Measurements from ENCODE around the gene CDIPT. TPM values are rescaled to one million over a fixed set of nuclear protein-coding genes. Genes with fewer than 3 reads are reported as not detected.
A peak's percentile ranks its signal among the peaks of the same experiment; 100 is the strongest.

The CDIPT gene
- total and polyA plus RNA-seq, 2 of the 13 experiments (the other 11 are each of a cell fraction or from before 2014, with no cell fraction given) = 54.9 to 97.5 TPM

DNA sequence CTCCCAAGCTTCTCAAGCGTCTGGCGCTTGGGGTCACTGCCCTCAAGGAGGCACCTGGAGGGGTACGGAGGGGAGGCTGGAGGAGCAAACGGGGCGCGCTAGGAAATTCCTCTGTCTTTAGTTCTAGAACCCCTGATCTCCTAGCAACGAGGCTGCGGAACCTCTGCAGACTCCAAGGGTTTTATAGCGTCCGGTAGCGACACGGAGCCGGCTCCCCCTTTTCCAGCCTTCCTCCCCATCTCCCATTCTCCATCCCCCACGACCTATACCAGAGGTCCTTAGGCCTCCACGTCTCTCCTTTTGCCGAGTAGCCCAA is 601 bp upstream of the CDIPT start (continued):
- TF ChIP-seq, protein P1, sequence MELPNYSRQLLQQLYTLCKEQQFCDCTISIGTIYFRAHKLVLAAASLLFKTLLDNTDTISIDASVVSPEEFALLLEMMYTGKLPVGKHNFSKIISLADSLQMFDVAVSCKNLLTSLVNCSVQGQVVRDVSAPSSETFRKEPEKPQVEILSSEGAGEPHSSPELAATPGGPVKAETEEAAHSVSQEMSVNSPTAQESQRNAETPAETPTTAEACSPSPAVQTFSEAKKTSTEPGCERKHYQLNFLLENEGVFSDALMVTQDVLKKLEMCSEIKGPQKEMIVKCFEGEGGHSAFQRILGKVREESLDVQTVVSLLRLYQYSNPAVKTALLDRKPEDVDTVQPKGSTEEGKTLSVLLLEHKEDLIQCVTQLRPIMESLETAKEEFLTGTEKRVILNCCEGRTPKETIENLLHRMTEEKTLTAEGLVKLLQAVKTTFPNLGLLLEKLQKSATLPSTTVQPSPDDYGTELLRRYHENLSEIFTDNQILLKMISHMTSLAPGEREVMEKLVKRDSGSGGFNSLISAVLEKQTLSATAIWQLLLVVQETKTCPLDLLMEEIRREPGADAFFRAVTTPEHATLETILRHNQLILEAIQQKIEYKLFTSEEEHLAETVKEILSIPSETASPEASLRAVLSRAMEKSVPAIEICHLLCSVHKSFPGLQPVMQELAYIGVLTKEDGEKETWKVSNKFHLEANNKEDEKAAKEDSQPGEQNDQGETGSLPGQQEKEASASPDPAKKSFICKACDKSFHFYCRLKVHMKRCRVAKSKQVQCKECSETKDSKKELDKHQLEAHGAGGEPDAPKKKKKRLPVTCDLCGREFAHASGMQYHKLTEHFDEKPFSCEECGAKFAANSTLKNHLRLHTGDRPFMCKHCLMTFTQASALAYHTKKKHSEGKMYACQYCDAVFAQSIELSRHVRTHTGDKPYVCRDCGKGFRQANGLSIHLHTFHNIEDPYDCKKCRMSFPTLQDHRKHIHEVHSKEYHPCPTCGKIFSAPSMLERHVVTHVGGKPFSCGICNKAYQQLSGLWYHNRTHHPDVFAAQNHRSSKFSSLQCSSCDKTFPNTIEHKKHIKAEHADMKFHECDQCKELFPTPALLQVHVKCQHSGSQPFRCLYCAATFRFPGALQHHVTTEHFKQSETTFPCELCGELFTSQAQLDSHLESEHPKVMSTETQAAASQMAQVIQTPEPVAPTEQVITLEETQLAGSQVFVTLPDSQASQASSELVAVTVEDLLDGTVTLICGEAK (IDR thresholded peaks at IDR 0.05) = no peak
- TF ChIP-seq, protein P1 (CRISPR knock-in tag; IDR thresholded peaks at IDR 0.05) = no peak
- no peak for TF ChIP-seq NCOA5 (CRISPR knock-in tag; IDR thresholded peaks at IDR 0.05)
- no peak for TF ChIP-seq SRY (CRISPR knock-in tag; IDR thresholded peaks at IDR 0.05)
- TF ChIP-seq, protein P2, sequence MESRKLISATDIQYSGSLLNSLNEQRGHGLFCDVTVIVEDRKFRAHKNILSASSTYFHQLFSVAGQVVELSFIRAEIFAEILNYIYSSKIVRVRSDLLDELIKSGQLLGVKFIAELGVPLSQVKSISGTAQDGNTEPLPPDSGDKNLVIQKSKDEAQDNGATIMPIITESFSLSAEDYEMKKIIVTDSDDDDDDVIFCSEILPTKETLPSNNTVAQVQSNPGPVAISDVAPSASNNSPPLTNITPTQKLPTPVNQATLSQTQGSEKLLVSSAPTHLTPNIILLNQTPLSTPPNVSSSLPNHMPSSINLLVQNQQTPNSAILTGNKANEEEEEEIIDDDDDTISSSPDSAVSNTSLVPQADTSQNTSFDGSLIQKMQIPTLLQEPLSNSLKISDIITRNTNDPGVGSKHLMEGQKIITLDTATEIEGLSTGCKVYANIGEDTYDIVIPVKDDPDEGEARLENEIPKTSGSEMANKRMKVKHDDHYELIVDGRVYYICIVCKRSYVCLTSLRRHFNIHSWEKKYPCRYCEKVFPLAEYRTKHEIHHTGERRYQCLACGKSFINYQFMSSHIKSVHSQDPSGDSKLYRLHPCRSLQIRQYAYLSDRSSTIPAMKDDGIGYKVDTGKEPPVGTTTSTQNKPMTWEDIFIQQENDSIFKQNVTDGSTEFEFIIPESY (CRISPR knock-in tag; IDR thresholded peaks at IDR 0.05) = 0 out of 2 replicates have a peak, but pooled peaks have one; percentile 3
- TF ChIP-seq, protein P3, sequence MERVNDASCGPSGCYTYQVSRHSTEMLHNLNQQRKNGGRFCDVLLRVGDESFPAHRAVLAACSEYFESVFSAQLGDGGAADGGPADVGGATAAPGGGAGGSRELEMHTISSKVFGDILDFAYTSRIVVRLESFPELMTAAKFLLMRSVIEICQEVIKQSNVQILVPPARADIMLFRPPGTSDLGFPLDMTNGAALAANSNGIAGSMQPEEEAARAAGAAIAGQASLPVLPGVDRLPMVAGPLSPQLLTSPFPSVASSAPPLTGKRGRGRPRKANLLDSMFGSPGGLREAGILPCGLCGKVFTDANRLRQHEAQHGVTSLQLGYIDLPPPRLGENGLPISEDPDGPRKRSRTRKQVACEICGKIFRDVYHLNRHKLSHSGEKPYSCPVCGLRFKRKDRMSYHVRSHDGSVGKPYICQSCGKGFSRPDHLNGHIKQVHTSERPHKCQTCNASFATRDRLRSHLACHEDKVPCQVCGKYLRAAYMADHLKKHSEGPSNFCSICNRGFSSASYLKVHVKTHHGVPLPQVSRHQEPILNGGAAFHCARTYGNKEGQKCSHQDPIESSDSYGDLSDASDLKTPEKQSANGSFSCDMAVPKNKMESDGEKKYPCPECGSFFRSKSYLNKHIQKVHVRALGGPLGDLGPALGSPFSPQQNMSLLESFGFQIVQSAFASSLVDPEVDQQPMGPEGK (CRISPR knock-in tag; IDR thresholded peaks at IDR 0.05) = no peak
- TF ChIP-seq, protein P4, sequence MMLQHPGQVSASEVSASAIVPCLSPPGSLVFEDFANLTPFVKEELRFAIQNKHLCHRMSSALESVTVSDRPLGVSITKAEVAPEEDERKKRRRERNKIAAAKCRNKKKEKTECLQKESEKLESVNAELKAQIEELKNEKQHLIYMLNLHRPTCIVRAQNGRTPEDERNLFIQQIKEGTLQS (CRISPR knock-in tag; IDR thresholded peaks at IDR 0.05) = no peak
- TF ChIP-seq, protein P5, sequence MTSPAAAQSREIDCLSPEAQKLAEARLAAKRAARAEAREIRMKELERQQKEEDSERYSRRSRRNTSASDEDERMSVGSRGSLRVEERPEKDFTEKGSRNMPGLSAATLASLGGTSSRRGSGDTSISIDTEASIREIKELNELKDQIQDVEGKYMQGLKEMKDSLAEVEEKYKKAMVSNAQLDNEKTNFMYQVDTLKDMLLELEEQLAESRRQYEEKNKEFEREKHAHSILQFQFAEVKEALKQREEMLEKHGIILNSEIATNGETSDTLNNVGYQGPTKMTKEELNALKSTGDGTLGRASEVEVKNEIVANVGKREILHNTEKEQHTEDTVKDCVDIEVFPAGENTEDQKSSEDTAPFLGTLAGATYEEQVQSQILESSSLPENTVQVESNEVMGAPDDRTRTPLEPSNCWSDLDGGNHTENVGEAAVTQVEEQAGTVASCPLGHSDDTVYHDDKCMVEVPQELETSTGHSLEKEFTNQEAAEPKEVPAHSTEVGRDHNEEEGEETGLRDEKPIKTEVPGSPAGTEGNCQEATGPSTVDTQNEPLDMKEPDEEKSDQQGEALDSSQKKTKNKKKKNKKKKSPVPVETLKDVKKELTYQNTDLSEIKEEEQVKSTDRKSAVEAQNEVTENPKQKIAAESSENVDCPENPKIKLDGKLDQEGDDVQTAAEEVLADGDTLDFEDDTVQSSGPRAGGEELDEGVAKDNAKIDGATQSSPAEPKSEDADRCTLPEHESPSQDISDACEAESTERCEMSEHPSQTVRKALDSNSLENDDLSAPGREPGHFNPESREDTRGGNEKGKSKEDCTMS (CRISPR knock-in tag; conservative IDR thresholded peaks at IDR 0.05) = 0 out of 2 replicates have a peak, but pooled peaks have one; percentile 4
- 0 out of 2 replicates have a peak, but pooled peaks have one; percentile 9 for TF ChIP-seq SALL1 (CRISPR knock-in tag; IDR thresholded peaks at IDR 0.05)
- TF ChIP-seq BRD4 (CRISPR knock-in tag; IDR thresholded peaks at IDR 0.05) = 0 out of 2 replicates have a peak, but pooled peaks have one; percentile 4
- TF ChIP-seq ZNF333 (CRISPR knock-in tag; IDR thresholded peaks at IDR 0.05; ENCODE audit: borderline replicate concordance) = no peak; the same call in 1 of the 2 replicates
- TF ChIP-seq, protein P6, sequence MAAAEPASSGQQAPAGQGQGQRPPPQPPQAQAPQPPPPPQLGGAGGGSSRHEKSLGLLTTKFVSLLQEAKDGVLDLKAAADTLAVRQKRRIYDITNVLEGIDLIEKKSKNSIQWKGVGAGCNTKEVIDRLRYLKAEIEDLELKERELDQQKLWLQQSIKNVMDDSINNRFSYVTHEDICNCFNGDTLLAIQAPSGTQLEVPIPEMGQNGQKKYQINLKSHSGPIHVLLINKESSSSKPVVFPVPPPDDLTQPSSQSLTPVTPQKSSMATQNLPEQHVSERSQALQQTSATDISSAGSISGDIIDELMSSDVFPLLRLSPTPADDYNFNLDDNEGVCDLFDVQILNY (CRISPR knock-in tag; conservative IDR thresholded peaks at IDR 0.05) = 0 out of 2 replicates have a peak, but pooled peaks have one; percentile 11
- TF ChIP-seq ZBTB42 (CRISPR knock-in tag; IDR thresholded peaks at IDR 0.05) = no peak
